Pulmonary artery endothelial cell (primary cell): ENCODE results near the gene MAP1B. TPM values are rescaled to one million over a fixed set of nuclear protein-coding genes. Genes with fewer than 3 reads are reported as not detected.

ENCODE experiments used
- DNase-seq: peaks from one replicate; pipeline ENCODE4 v3.0.0-alpha.2; 2011; ENCODE audit warnings: low read depth, low spot score
- total RNA-seq: library from RNA; depleted of rRNA; stranded (reverse); fragments of >200 nt; gene quantifications from 2 replicates; pipeline ENCODE4 v1.2.3, GENCODE V29; 2014

MAP1B gene
- total RNA-seq, 1 donor from 2014 or later, result 109 TPM

- peak; percentile 61 for DNase-seq
These were observed 26.1 kb downstream of the MAP1B start for GRCh38 chr5:72133212-72133990.

- DNase-seq, result no peak
These were observed 27.1 kb downstream of the MAP1B start for GRCh38 chr5:72134226-72134899.

DNA sequence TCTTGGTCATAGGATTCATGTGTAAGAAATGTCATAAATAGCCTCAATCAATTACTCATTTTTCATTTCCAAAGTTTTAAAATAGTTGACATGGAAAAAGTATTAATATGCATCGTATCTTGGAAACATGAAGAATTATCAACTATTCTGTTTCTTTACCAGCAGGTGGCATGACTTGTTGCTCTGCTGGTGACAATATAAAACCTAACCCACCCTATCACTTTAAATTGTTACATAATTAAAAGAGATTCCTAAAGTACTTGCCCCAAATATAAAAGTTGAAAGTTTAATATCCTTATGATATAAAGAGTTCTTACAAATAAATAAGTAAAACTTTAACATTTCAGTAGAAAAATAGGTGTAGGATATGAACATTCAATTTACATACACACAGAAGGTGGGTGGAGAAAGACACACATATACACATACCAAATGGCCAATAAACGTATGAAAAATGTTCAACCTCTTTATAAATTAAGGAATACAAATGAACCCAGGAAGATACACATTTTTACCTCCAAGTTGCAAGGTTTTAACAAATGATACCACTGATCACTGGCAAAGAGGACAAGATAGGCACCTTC lies 30.6 kb downstream of the MAP1B start:
- DNase-seq, result no peak

- no peak for DNase-seq
These were observed 31.8 kb downstream of the MAP1B start for GRCh38 chr5:72138943-72139521.

DNA sequence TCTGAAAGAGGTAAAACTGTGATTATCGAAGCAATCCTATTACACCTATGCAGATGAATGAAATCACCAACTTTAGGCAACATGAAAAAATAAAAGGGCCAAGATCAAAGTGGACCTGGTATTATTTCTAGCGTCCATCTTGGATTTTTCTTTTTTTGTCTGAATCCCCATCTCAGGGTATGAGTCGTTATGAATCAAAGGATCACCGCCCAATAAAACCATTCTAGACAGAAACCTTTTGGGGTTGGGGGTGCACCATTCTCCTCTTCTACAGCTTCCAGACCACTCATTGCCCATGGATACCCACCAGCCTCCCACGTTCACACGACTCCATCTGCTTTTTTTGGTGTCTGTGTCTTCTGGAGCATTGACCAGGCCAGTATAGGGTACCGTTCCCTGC lies 33.4 kb downstream of the MAP1B start:
- DNase-seq, result no peak

DNA sequence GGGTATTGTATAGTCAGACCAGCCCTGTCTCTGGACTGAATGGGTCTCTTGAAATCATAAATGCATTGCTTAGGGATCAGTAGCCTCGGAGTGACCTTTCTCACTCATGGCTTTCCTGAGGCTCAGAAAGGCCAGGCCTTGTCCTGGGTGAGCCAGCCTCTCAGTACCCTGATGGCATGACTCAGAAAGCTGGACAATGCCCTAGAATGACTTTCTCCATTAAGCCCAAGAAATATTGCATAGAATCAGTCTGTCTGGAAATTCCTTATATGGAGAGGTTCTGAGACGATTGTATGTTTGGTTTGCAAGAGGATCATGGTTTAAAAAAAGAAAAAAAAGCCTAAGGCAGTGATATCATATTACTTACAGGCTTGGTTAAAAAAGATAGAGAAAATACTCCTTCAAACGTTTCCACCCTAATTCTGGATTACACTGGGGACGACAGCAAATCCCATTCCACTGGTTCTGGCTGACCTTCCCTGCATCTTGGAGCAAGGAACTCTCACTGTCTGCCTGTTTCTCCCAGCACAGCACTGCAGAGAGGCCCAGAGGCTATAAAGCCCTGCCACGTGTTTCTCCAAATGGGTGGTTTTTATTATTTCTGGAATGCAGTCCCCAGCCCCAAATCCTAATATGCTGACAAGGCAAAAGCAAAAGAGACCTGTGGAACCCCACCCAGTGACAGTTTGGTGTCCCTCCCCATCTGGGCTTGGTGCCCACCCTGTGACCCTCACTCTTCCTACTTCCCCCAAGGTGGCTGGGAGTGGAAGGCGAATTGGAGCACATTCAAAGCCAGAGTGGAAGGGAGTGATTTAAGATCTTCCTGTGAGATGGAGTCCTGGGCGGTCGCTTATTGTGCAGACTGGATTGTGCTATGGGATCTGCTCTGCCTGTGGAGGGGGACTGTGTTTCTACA lies 34.4 kb downstream of the MAP1B start:
- DNase-seq, result peak; percentile 75

- DNase-seq, result no peak
These were observed 37.5 kb downstream of the MAP1B start for GRCh38 chr5:72144762-72145161.

DNA sequence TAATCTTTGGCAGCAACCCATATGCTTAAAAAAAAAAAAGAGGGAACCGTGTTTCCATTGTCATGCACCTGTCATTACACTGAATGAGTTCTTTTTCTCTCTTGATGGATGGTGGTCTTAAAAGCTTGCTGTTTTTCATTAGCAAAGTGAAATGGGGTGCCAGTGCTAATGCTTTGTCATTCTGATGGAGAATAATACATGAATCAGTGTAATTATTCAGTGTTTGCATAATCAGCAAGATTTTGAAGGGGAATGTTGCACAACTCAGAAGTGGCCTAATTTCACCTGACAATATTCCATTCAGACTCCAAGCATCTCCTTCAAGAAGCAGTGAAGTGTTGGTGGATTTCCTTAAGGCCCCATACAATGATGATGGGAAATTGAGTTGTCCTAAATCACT lies 38.1 kb downstream of the MAP1B start:
- no peak for DNase-seq

DNA sequence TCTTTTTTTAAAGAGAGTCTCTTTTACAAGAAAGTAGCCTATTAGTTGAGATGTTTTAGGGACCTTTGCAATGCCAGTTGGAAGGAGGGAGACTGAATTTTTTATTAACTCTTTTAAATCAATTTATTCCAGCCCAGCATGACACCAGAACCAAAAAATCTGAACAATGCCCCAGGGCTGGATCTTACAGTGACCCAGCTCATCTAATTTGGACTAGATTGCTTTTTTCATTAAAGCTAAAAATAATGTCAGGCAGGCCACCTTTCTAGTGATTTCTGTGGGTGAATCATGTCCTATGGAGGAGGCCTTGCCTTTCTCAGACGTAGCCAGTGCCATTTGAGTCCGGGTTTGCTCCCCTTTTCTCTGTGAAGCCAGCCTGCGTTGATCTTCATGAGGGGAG lies 38.8 kb downstream of the MAP1B start:
- DNase-seq, result no peak

DNA sequence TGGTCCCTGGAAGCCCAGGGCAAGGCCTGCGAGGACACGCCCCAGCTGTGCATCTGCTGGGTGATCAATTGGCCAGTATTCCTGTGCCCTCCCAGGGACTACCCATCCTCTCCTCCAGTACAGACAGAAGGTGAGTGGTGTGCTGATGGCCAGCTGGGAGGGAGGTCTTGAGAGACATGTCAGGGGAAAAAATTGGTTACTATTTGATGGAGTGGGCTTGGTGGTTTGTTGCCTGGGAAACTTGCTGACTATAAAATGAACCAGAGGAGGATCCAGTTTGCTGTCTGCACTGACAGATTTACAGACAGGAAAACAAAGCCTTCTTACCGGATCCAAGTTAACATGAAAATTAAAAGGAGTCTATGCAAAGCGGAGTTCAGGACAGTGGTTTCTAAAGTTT lies 40.3 kb downstream of the MAP1B start:
- DNase-seq, result no peak

DNA sequence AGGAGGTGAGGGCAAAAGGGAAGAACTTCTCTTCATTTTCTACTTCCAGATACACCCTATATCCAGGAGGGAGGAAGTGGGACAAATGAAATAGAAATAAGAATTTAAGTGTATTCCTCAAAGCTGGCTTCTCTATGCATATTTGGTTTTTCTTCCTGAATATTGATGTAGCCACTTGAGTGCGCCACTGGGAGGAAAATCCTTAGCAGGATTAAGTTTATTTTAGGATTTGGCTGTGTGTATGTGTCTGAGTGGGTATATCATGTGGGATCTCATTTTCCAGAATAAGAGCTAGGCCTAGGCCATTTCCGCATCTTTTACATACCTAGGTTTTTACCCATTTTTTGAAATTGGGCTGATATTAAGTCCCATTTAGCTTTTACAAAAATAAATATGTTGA lies 42.5 kb downstream of the MAP1B start:
- DNase-seq, result no peak

GRCh38 chr5:72151169-72151568 lies 43.9 kb downstream of the MAP1B start:
- no peak for DNase-seq

DNA sequence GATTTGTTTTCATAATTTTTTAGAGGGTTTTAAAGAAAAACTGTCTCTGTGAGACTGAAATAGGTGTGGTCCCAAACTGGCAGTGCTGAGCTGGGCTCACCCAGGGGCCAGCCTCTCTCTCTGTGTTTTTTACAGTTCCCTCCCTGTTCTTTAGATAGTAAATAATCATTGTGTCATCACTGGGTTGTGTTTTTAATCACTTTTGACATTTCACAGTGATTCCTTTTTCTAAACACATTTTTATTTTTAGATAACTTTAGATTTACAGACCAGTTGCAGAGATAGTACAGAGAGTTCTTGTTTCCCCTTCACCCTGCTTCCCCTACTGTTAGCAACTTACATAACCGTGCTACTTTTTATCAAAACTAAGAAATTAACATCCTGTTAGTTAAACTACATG lies 44.4 kb downstream of the MAP1B start:
- DNase-seq, result no peak

DNA sequence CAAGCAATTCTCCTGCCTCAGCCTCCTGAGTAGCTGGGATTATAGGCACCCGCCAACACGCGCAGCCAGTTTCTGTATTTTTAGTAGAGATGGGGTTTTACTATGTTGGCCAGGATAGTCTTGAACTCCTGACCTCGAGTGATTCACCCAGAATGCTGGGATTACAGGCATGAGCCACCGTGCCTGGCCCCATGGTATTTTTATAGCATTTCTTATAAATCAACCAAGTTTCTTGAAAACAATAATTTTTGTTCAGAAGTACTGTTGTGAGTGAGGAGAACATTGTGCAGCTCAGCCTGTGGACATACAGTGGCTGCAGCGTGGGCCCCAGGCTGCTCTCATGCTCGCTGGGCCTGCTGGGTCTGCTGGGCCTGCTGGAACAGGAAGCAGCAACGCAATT lies 45.3 kb downstream of the MAP1B start:
- DNase-seq, result no peak

DNA sequence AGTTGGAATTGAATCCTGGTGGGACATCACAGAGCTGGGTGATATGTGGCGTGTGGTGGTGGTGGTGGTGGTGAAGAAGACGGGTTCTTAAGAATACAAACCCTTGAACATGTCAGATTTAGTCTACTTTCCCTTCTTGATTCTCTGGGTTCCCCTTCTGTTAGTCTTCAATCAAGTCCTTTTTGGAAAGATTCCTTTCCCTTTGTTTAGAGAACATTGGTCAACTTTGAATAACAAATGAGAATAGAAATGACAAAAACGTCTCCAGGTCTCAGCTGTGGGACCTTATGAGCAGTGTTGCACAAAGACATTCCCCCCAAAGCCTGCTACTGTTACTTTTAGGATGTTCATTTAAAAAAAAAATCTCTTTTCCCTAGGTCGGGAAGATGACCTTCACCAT lies 46.3 kb downstream of the MAP1B start:
- DNase-seq, result no peak

DNA sequence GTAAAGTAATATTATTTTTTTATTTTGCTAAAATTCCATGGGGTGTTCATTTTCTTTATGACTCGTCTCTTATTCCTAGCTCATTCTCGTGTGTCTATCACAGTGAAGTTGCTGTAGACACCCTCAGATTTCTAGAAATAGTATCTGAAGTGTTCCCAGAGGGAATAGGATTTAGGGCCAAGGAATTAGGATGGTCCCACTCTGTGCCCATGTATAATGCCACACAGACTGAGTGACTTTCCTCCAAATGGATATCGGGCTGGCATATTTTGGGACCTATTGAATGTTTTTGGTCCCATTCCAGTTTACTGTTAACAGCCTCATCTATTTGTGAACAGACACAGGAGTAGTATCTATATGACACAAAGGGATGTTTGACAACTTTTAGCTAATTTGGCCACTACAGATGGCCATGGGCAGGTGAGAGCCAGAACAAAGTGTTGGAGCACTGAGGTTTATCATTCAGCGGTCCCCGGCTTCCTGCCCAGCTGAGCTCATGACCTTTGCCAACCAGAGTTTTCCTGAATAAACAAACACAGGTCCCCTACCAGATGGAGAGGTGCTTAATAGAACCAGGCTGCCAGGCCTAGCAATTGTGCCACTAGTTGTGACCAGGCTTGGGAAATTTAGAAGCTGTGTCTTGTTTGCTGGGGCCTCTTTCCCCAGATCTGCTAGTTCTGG lies 46.9 kb downstream of the MAP1B start:
- DNase-seq, result peak; percentile 44

DNA sequence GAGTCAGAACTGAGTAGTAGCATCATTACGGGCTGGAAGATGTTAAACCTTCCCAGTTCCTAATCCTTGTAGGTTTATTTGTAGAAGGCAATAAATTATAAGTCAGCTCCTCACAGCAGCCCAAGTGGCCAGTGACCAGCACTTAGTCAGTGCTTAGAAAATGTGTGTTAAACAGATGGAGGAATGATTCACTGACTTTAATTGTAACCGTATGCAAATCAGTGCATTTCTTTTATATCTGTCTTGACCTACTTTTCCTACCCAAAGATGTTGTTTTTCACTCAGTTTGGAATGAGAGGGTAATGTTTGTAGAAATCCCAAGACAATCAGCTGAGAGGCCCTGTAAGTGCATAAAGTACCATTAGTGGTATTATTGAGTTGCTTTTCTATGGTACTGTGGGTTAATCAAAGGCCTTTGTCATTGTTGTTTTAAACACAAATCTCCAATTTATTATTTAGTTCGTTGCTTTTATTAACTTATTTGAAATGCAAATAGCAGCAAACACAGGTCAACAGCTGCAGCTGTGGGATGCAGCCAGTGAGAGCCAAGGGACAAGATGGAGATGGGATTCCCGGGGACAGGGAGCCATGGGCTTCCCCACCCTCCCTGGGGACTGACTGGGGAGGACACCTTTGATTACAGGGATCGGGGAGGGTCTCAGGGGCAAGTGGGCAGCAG lies 49.8 kb downstream of the MAP1B start:
- no peak for DNase-seq

DNA sequence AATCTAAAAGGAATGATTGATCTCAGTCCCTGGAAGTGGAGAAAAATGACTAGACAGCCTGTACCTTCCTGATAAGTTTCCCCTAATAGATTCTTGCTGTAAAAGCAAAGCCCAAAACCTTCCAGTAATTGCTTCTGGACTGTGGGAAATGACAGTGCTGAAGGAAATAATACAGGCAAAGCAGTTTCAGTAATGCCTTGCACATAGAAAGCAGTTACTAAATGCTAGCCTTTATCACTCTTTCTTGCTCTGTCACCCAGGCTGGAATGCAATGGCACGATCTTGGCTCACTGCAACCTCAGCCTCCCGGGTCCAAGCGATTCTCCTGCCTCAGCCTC lies 50.3 kb downstream of the MAP1B start:
- DNase-seq, result no peak

- no peak for DNase-seq
These were observed 52.2 kb downstream of the MAP1B start for GRCh38 chr5:72159501-72159911.

DNA sequence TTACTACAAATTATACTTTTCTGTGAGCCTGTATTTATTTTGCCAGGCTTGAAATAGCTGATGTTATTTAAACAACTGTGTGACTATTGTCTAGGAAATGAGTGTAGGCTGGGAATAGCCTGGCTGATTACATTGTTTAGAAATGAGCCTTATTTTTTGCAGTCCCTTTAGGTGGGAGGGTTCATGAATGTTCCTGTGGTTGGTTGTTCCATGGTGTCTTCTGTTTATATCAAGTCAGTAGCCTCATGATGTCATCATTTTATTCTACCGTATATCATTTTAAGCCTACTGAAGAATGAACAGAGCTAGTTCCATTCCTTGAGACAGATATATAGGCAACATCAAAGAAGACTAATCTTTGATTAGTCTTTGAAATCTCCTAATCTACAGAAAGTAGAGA lies 53.1 kb downstream of the MAP1B start:
- DNase-seq, result no peak
